NK-92 treated with Interleukin-12 subunit alpha and Interleukin-12 subunit beta, amount 100 ng/mL, for 24 hours (cell line): ENCODE results near the gene CX3CR1.
"Not testable (repeated sequence)": the region's sequence is repeated elsewhere in the genome, so short reads cannot be mapped to it uniquely, and the experiment has no call there.

Experiments used
- DNase-seq: peaks from one replicate; lab custom pipeline; 2025; lab: John Stamatoyannopoulos, UW

Gene CX3CR1, protein sequence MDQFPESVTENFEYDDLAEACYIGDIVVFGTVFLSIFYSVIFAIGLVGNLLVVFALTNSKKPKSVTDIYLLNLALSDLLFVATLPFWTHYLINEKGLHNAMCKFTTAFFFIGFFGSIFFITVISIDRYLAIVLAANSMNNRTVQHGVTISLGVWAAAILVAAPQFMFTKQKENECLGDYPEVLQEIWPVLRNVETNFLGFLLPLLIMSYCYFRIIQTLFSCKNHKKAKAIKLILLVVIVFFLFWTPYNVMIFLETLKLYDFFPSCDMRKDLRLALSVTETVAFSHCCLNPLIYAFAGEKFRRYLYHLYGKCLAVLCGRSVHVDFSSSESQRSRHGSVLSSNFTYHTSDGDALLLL

DNA sequence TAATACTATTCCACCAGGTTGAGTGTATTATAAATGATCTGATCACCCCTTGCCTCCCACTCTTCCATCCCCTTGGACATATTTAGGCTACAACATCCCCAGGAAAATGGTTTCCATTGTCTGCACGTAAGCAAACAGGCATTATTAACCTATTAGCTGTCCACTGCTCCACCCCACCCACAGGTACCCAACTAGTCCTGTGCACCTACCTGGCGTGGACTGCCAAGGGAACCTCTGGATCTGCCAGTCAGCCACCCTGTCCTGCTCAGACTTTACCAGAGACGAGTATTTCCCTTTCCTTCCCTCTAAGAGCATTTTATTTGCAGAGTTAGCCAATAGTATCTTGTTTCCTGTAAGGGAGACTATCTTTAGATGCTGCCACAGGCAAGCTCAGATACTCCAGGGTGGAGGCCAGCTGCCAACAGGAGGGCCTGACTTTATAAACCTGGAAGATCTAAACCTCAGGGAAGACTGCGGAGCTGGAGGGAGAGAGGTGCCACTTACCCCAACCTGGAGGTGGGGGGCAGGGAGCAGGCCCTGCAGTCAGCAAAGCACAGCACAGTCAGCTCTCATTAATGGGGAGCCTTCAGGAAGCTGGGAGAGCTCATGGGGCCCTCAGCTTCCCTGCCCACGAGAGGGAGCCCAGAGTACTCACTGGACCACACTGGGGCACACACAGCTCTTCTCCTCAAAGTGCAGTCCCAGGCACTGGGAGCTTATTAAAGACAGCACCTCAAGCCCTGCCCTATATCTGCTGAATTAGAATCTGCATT, at the start of gene CX3CR1:
Gene CX3CR1 (minus strand): TSS at position 292 of the 773 bp plus-strand sequence. CDS start 13,527 bp downstream, outside the sequence.
- no peak for DNase-seq

DNA sequence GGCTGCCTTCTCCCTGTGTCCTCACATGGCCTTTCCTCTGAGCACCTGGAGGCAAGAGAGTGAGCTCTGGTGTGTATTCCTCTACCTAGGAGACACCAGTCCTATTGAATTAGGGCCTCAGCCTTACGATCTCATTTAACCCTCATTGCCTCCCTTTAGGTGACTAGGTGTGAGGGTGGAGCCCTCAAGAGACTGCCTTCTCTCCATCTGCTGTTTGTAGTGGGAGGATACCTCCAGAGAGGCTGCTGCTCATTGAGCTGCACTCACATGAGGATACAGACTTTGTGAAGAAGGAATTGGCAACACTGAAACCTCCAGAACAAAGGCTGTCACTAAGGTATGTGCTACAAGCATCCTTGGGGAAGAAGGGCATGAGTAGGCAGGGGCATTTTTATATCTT, 49.7 kb upstream of the CX3CR1 start, which contains the start of gene CCR8:
Gene CCR8 (plus strand): TSS at position 217 of the 400 bp plus-strand sequence. CDS start 2,623 bp downstream, outside the sequence.
- DNase-seq, result no peak

DNA sequence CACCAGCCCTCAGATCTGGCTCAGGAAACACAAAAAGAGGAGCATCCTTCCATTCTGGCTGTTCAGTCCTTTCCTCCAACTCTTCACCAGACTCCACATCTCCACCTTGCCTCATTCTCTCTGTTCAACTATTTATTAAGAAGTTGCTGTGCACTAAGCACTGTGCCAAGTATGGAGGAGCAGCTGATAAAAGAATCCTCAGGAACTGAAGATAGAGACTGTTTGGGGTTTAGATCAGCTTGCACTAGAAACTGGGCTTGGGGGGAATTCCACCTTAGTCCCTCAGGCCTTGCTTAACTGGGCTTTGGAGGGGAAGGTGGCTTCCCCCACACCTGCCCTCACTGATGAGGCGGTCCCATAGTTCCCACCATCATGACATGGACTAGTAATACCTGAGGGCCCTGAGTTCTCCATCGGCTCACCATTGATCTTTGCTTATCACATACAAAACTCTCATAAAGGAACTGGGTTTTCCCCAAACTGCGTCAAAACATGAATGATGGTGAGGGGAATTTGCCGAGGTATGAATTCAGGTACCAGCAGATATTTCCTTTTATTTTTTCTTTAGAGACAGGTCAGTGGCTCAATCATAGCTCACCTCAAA, 48.0 kb upstream of the CX3CR1 start:
- no peak for DNase-seq

DNA sequence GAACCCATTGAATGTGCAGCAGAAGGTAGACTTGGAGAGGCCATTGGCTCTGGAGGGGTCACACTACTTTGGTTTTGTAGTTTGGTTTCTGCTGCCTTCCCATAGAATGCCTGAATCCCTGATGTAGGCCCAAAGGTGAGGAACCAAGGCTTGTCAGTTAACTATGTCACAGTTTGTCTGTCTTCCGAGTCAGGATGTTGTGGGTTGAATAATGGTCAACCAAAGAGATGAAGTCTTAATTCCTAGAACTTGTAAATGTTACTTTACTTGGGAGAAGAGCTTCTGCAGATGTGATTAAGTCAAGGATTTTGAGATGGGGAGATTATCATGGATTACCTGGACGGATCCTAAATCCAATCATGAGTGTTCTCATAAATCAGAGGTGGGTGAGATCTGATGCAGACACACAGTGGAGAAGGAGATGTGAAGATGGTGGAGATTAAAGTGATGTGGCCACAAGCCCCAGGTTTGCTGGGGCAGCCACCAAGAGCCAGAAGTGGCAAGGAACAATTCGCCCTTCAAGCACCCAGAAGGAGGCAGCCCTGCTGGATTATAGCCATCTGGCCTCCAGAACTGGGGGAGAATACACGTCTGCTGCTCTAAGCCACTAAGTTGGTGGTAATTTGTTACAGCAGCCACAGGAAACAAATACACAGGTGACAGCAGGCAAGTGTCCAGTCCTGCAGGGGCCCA, 47.4 kb upstream of the CX3CR1 start:
- DNase-seq, result no peak

DNA sequence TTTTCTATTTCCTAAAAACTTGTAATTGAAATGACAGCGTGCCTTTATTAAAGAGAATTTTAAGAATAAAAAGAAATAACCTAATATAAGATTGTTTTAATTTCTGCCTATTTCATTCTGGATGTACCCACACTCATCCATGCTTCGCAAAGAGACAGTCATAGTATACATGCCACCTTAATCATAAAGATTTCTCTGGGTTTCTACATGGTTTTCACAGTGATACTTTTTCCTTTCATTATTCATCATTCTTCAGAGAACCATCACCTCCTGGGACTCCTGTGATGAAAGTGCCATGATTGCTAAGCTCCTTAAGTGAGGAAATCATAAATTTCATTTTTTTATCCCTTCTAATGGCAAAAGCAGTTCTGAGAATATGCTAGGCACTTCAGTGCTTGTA, 45.4 kb upstream of the CX3CR1 start:
- DNase-seq, result no peak

DNA sequence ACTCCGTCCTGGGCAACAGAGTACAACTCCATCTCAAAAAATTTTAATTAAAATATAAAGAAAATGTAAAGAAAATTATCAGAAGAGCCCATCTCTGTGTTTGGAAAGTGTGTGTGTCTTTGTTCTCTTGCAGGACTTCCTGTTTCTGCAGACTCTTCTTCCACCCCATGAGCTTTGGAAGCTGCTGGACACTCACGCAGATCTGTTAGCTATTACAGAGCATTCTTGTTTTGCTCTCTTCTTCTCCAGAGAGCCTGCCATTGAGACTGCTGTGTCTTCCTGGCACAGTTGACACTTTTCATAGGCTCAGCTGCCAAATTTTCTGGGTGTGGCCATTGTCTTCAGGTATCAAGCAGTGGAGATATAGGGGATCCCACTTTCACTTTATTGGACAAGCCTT, 43.7 kb upstream of the CX3CR1 start:
- no peak for DNase-seq

DNA sequence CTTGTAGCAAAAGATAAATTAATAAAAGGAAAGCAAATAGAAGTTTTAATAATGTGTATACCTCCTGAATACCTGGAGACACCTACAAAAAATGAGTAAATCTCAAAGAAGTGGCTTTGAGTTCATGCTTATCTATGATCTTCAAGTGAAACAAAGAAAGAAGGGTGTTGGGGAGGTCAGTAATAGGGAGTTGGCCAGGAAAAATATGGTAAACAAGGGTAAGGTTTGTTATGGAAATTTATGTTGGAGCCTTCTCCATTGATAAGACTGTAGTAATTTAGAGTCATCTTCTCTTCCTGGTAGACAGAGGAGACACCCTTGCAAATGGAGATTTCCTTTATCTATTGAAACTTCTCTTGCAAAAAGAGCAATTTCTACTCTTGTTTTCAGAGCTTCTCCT, 43.1 kb upstream of the CX3CR1 start:
- DNase-seq, result no peak

DNA sequence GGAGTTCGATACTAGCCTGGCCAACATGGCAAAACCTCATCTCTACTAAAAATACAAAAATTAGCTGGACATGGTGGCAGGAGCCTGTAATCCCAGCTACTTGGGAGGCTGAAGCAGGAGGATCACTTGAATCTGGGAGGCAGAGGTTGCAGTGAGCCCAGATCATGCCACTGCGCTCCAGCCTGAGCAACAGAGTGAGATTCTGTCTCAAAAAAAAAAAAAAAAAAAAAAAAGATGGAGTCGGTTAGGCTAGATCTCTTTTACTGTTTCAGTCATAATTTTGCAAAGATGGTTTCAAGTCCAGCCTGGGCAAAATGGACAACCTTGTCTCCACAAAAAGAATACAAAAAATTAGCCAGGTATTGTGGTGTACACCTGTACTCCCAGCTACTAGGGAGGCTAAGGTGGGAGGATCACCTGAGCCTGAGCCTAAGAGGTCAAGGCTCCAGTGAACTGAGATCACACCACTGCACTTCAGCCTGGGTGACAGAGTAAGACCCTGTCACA, 42.4 kb upstream of the CX3CR1 start:
- not testable (repeated sequence) for DNase-seq

DNA sequence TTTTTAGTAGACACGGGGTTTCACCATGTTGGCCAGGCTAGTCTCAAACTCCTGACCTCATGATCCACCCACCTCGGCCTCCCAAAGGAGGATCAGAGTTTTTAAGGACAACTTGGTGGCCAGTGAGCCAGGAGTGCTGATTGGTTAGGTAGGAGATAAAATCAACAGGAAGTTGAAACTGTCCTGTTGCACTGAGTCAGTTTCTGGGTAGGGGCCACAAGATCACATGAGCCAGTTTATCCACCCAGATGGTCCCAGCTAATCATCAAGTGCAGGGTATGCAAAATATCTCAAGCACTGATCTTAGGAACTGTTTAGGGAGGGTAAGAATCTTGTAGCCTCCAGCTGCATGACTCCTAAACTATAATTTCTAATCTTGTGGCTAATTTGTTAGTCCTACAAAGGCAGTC, 41.7 kb upstream of the CX3CR1 start:
- DNase-seq, result not testable (repeated sequence)

DNA sequence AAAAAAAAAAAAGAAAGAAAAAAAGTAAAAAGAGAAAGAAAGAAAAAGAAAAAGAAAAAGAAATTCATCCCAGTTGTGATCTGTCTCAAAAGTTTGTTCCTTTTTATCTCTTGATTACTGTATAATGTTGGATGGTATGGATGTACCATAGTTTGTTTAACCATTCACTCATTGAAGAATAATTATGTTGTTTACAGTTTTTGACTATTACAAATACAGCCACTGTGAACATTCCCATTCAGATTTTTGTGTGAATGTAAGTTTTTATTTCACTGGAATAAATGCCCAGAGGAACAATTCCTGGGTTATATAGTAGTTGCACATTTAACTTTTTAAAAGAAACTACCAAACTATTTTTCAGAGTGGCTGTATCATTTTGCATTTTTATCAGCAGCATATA, 39.4 kb upstream of the CX3CR1 start:
- DNase-seq, result no peak

DNA sequence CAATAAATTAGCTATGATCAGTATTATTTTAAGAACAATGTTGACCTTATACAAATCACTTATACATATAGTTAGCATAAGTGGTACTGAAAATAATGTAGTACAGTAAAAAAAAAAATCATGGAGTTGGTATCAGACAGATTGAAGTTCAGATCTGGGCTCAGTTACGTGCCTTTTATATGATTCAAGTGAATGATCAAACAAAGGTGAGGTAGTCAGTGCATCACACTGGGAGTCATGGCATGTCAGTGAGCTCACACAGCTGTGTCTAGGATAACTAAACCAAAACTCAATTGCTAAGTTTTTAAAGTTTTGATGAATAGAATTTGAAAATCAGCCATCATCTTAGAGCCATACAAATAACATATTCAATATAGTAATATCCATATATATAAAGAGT, 38.5 kb upstream of the CX3CR1 start:
- no peak for DNase-seq

DNA sequence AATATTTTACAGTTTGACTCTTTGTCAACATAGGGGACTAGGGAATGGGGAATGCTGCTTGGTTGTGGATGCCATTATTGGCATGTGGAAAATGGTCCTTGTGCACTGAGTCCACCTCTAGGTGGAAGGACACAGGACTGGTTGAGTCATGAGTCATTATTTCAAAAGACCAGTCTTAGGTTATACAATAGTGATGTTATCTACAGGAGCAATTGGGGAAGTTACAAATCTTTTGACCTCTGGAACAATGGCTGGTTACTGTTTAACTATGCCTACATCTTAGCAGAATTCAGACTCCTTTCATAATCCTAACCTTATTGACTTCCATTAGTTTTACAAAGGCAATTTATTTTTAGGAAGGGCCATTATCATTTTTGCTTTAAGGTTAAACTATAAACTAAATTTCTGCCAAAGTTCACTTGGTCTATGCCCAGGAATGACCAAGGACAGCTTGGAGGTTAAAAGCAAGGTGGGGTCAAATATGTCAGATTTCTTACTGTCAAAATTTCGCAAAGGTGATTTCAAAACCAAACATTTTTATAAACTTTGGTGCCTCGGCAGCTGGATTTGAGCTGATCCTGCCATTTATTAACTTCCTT, 37.8 kb upstream of the CX3CR1 start:
- DNase-seq, result no peak

DNA sequence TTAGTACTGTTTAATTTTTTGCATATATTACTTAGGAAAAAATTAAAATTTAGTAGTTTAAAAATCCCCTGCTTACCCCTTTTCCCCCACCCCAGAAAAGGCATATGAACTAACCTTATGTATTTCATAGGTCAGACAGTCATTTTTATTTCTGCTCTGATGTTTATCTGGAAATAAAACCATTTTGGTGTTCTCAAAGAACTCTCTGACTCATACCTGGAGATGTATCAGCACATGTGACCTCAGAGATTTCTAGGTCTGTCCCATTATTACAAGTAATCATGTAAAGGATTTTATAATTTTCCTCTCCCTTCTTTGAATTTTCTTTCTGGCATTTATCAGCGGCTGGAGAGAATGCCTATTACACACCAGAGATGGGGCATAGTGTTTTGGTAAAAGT, 35.6 kb upstream of the CX3CR1 start:
- no peak for DNase-seq

DNA sequence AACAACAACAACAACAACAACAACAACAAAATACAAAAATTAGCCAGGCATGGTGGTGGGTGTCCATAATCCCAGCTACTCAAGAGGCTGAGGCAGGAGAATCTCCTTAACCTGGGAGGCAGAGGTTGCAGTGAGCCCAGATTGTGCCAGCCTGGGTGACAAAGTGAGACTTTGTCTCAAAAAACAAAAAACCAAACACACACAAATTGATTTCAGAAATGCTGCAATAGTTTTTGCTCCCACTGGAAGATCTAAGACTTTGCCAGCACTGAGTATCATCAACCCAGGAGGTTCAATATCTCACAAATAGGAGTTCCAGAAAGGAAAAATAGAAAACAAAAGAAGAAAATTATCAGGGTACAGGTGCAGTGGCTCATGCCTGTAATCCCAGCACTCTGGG, 33.5 kb upstream of the CX3CR1 start:
- no peak for DNase-seq

DNA sequence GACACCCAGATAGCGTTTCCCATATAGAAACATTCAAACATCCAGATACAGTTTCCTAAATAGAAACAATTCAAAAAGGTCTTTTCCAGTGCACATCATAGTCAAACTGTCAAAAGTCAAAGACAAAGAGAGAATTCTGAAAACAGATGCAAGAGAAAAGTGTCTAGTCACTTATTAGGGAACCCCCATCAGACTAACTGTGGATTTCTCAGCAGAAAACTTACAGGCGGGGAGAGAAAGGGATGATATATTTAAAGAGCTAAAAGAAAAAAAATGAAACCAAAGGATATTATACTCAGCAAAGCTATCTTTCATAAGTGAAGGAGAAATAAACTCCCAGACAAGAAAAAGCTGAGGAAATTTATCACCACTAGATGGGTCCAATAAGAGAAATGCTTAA, 22.3 kb upstream of the CX3CR1 start:
- DNase-seq, result no peak

DNA sequence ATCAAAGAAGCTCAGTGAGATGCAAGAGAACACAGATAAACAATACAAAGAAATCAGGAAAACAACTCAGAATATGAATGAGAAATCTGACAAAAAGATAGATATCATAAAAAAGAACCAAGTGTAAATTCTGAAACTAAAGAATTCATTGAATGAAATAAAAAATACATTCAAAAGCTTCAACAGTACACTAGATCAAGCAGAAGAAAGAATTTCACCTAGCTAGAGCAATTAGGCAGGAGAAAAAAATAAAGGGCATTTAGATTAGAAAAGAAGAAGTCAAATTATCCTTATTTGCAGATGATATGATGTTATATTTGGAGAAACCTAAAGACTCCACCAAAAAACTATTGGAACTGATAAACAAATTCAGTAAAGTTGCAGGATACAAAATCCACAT, 19.4 kb upstream of the CX3CR1 start:
- no peak for DNase-seq

DNA sequence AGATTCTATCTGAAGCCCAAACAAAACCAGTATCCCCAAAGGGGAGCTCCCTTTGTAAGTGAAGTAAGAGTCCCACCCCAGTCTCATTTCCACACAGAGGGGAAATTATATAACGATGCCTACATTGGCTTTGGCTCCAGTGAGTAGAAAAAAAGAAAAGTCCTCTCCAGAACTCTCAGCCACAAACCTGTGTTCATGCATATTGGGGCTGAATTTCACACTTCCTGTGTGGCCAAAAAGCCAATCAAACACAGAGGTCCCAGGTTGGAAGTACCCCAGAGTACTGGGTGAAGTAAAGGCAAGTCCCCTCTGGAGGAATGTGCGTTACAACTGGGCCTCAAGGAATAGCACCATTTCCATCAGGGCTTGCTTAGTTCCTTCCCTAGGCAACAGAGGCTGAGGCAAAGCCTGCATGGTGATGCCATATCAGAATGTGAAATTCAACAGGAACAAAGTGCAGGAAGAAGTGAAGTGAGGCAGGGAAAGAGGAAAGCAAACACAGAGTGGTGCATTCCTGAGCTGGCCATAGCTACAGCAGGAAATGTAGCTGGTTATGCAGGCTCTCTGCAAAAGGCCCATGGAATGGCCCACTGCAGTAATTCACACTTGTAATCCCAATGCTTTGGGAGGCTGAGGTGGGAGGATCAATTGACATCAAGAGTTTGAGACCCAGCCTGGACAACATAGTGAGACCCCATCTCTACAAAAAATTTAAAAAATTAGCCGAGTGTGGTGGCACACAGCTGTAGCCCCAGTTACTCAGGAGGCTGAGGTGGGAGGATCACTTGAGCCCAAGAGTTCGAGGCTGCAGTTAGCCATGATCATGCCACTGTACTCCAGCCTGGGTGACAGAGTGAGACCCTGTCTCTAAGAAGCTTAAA, 16.6 kb upstream of the CX3CR1 start:
- no peak for DNase-seq

DNA sequence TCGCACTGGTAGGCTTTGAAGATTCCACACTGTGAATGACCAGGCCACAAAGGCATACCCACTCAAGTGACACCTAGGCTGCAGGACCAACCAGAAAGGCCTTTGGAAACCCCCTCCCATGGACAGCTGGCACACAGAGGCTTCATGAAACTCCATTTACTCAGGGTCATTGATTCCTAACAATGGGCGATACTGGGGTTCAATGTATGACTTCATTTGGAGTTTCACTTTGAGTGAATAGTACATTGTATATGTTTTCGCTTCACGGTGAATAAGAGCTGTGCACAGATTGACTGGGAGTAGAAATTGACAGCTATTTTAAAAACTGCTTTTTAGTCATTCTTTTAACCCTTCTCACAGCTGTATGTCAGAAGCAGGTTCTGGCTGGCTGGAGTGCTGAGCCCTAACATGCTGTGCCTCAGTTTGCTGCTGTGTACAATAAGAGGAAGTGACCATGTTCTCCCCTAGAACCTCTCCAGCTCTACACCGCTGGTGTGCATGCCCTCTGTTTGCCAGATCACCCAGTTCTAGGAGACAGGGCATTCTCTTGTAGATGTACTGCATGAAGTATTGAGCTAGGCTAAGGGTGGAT, 15.4 kb upstream of the CX3CR1 start:
- no peak for DNase-seq

DNA sequence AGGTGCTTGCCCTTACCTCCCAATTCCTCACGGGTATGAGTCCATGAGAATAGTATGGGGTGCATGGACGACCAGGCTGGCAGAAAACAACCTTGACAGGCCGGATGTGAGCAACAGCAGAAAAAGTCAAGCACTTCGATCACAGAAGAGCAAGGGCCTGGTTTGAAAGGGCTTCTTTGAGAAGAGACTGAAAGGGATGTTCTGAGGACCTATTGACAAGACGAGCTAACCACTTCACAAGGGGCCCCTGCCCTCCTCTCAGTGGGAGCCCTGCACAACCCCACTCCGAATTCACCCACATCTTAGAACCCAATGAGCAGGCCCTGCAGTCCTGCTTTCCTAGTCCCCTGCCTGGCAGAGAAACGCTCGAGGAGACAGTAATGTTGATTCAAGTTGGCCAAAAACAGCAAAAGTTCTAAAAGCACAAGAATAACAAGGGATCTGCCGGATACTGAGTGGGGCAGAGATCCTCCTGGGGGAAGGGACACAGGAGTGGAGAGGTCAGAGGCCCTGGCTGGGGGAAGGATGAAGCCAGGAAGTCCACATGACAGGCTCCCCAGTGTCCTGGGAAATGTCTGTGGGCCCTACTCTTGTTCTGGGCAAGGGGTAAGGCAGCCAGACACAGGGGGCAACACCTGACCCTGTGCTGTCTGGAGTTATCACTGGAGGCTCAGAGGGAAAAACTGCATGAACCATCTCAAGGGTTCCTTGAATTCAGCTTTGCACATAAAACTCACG, 14.8 kb upstream of the CX3CR1 start:
- no peak for DNase-seq

DNA sequence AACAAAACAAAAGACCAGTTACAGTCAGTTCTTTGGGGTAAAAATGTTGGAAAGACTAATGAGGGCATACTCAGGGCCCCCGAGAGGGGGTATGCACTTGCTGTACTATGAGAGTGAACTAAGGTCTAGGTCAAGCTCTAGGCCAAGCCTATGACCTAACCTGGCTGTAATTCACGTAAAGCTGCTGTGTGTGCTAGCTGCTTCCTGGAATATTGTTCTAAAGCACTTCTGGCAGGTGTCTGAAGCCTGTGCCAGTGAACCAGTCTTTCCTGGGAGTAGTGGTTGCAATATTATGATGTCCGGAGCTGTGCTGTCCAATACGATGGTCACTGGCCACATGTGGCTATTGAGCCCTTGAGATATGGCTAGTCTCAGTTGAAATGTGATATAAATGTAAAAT, 13.1 kb upstream of the CX3CR1 start:
- DNase-seq, result no peak
